CD4-positive, alpha-beta T cell treated with Interleukin-6 at 100 ng/mL for 8 hours (primary cell): ENCODE results near the gene EXOC2.
A peak's percentile ranks its signal among the peaks of the same experiment; 100 is the strongest.

ENCODE experiments used
- DNase-seq: peaks from one replicate; pipeline ENCODE4 v3.0.0-alpha.2; 2020; ENCODE audit warnings: mixed read lengths, low spot score

Gene EXOC2

DNA sequence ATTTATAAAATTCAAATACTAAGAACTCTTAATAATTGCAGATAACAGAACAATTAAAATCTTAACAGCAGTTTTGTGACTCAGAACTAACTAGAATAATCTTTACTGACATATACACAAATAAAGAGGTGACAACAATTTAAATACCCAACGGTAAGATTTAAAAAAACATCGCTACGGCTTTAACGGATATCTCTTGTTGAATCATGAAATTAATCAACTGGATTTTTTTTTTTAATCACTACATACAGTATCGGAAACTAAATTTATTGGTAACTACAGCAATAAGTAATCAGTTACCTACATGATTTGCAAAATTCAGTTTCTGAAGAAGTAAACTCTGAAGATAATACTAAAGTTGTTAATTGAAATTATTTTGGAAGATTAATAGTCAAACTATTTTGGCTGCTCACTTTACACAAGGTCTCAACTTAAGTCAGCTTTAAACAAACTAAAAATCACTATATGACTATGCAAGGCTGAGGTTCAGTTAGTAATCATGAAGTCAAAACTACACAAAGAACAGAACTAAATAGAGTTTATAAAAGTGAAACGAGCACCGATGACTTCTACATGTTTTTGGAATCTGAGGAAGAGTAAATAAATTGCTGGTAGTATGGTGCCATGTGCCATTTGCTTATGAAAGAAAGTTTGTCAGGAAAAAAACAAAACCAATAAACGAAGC, 164.8 kb downstream of the EXOC2 start:
- no peak for DNase-seq

GRCh38 chr6:524803-525202, 168.1 kb downstream of the EXOC2 start:
- peak; percentile 52 for DNase-seq

- DNase-seq: no peak
These were observed 172.1 kb downstream of the EXOC2 start for GRCh38 chr6:520820-521219.

DNA sequence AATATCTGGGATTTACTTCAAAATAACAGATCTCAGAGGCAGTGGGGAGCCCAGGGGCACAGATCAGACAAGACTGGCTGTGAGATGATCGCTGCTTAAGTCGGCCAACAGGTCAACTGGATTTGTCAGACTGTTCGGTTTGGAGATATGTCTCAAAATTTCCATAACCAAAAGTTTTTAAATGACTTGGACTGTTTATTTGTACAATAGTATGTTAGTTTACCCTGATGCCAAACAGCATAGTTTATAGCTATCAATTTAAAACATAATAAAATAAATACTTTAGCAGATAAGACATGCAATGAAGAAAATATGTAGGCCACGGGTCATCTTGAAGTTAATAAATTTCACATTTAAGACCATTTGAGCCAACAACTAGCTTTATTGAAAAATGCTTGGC, 174.7 kb downstream of the EXOC2 start:
- no peak for DNase-seq

DNA sequence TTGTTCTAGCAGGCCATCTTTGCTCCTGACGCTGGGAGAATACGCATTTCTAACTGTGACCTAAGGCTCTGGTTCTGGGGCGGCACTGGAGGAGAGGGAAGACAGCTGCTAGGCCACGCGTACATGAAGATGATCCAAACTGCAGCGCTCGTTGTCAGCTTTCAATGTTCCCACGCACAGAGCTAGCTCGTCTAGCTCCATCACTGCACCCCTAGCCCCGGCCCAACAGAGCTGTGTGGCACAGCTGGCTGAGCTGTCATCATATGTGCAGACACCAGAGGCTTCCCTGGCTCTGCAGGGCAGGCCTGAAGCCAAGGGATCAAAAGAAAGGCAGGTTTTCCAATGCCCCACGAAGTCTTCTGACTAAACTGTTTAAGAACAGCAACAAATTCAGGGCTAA, 176.7 kb downstream of the EXOC2 start:
- no peak for DNase-seq

DNA sequence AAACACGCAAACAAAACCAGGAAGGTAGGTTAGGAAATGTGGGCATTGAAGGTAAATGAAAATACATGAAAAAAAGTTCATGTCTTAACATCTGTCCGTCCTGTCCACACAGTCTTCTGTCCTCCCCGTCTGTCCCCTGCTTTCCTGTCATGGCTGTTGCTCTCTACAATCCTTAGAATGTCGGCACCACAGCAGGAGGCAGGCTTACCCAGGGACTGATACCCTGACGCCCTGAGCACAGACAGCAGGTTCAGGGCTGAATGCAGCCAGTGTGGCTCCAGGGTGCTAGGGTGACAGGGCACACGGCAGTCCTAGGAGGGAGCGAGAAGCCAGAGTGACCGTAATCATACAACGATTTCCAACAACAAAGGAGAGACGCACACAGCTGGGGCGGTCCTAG, 177.7 kb downstream of the EXOC2 start:
- no peak for DNase-seq

DNA sequence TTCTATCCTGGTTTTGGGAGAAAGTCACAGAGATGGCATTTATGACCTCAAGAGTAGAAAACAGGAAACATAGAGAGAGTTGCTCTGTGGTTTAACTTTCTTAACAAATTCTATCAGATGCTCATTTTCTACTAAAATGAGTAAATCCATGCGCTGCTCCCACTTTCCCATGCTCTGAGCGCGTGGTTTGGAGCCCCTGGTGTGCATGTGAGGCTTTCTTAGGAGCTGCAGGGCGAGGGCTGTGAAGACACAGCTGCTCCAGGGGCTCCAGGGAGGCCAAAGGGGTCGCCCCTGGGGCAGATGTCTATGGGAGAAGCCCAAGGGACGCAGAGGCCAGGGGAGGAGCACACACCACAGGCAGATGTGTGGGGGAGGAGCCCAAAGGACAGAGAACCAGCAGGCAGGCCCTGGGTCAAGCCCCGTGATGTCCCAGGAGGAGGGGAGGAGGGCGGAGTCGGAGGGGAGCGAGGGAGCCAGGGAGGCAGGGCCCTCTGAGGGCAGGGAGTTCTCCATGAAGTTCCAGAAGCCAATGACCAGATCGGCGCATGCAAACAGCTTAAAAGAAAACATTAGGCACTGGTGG, 178.5 kb downstream of the EXOC2 start:
- no peak for DNase-seq

DNA sequence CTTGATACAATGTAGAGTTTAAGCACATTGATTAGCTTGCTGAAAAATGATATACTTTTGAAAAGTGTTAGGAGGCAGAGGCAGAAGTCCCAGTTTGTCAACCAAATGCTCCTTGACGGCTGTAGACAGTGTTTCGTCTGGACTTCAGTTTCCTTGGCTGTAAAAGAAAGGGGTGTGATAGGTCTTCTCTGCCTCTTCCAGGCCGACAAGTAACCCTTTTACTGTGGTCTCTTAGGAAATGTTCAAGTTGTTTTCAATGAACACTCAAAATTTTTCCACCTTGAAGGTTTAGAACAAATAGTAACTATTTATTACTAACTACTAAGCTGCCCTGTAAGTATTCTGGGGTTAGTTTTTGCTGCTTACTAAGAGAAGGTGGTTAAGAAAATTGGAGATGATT, 179.0 kb downstream of the EXOC2 start:
- DNase-seq: no peak

GRCh38 chr6:513058-513457, 179.9 kb downstream of the EXOC2 start:
- no peak for DNase-seq

DNA sequence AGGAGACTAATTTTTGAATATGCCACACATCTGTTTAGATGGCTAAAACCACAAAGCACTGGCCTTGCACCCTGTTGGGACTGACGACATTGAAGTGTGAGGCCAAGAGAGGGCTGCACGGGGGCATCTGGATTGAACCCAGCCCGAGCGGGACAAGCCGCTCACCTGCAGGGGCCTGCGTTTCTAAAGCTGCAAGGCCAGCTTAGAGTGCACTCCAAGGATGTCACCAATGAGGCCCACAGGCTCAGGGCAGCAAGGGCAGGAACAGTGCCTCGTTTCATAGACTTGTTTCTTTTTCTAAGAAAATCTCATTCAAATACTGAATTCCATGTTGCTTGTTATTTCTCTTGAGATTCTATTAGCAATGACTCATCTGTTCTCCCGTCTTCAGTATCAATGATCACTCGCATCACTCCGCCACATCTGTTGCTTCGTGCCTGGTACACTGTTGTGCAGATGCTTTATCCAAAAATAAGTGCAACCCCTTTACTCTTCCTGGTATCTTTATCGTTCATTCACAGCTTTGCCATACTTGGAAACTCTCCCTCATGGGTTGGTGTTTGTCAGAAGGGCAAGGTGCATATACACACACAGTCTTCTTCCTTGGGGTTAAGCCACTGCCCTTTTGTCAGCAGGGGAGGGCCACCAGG, 181.3 kb downstream of the EXOC2 start:
- DNase-seq: no peak

- DNase-seq: peak; percentile 8
These were observed 183.3 kb downstream of the EXOC2 start for GRCh38 chr6:509676-510075.

GRCh38 chr6:508614-509013, 184.3 kb downstream of the EXOC2 start:
- no peak for DNase-seq

- no peak for DNase-seq
These were observed 184.9 kb downstream of the EXOC2 start for GRCh38 chr6:508006-508405.

DNA sequence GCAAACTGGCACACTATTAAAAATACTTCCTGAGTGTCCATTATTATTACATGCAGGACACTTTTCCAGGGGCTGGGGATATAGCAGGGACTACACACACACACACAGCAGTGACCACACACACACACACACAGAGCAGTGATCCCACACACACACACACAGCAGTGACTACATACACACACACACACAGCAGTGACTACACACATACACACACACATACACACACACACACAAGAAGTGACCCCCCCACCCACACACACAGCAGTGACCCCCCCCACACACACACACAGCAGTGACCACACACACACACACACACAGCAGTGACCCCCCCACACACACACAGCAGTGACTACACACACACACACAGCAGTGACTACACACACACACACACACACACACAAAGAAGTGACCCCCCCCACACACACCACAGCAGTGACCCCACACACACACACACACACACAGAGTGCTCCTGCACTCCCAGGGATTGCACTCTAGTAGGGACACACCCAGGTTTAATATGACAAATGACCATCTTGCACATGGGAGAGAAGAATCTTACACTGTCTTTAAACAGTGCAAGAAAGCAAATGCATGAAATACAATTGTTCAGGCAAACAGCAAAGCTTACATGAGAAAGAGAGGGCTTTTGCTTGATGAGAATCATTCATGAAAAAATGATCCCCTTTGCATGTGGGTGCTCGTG, 185.9 kb downstream of the EXOC2 start:
- no peak for DNase-seq

DNA sequence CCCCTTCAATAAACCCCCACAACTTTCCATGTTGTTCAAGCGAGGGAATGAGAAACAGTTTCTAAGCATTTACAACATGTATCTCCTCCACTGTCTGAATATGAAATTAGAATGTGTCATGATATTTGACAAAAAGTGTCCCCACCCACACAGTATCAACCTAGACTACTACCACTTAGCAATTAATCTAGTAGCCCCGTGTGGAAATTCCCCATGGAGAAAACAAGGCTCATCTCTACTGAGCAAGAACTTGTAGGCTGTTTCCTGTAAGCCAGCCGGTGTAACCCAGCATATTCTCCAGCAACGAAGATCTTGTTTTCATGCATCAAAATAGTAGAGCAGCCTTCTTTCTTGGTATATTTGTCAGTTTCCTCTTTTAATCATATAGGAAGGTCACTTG, 186.4 kb downstream of the EXOC2 start:
- no peak for DNase-seq

DNA sequence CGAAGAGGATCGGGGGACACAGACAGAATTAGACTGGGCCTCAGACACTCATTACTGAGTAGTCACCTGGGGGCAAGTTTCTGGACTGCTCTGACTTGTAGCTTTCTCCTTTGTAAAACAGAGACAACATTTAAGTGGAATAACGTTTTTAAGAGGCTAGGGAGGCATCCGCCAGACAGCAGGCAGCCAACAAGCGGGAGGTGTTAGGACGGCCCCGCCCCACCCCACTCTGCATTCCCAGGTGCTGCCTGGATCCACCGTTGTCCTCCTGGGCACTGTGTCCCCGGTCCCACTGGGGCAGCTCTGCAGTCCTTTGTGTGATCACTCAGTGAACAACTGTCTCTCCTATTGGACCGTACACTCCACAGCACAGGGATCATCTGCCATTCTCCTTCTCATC, 187.6 kb downstream of the EXOC2 start:
- DNase-seq: no peak

DNA sequence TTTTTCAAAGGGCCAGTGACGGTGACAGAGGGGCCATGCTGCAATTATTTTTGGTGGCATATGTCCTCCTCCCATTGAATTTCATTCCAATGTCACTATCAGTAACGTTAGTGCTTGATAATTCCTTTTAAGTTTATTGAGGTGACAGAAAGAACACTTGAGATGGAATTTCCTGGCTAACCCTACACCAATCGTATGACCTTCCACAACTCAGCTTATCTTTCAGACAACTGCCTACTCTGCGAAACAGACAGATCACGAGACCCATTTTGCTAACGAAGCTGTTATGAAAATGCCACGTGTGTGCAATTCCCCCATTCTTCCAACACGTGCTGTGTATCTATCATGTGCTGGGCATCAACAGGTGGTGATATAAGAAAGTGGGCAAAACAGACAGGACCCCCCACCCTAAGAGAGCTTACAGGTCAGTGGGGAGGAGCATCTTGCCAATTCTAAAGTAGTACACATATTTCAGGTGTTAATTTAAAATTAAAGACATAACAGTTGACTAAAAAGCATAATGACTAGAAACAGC, 188.4 kb downstream of the EXOC2 start:
- DNase-seq: no peak

DNA sequence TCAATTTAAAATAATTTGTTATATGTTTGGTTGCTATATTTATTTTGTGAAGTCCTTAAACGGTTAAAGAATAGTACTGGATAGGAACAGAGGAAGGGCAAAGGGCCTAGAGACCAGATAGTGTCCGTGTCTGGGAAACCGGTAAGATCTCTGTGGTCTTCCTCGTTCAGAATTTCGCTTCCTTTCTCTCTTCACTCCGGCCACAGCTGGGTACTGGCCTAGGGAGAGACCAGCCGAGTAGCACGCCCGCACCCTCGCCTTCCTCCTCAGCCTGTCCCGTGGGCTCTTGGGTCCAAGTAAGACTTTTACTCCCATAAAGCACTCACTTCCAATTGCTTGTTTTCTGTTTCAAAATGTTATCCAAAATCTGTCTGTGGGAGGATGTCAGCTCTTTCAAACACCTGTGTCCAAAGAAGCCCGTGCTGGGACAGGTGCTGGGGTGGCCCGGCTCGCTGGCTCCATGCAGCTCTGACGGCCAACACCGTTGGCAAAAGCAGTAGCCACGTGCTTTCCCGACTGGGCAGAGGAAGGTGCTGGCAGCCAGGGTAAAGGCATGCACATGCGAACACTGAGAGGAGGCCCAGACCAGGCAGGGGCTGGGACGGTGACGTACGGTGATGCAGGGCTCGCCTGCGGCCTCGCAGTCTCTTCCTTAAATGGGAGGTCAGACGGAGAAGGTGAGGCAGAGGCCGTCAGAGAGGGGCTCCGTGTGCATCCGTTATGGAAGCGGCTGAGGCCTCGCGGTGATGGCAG, 189.2 kb downstream of the EXOC2 start:
- DNase-seq: no peak

GRCh38 chr6:502761-503160, 190.2 kb downstream of the EXOC2 start:
- DNase-seq: no peak

DNA sequence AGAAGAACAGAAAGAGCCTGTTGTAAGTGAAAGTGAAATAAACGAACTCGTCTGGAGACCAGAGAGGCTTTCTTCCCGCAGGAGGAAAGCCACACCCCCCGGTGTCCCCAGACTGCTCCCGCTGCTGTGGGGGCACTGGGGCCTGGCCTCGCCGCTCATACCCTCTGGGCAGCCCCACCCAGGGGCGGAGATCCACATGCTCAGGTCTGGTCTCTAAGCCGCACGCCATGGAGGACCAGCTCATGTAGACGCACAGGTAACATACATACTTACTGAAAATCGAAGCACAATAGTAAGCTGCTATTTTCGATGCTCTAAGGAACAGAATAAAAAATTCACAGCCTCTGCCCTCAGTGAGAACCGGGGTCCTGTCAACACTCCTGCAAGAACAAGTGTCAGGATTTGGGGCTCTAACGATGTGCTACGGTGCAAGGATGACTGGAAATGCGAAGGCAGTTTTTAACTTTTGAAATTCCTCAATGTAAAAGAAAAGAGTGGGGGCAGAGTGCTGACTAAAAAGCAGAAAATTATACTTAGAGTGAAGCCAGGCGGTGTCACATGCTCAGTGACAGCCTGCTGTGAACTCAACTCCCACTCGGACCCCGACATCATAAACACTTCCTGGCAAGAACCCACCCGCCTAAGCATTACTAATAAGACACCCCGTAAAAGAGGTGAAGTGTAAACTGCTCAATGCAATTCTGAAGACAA, 190.9 kb downstream of the EXOC2 start:
- peak; percentile 40 for DNase-seq

DNA sequence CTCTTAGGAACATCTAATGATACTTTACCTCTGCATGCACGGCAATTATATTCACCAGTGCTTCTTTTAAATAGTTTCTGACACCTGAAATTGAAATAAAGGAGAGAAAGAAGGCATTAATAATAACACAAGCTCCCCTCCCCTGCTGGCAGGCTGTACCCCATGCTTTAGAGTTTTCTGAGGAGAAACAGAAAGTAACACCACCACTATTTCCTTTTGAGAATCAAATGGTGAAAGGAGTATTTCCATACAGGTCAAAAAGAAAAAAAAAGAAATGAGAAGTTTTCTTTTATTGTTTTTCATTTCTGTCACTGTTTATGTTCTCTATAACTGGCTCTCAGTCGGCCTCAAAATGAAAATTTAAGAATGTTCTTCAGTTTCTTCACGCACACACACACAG, 193.3 kb downstream of the EXOC2 start:
- DNase-seq: peak; percentile 28
